Glutamatergic neuron (in vitro differentiated cells): ENCODE data around the gene KRT6A. TPM values are rescaled to one million over a fixed set of nuclear protein-coding genes. Genes with fewer than 3 reads are reported as not detected.

Experiments used
- DNase-seq: peaks from one replicate; pipeline ENCODE4 v3.0.0; 2022
- H3K27ac Mint-ChIP-seq: one replicate; pipeline ENCODE4 v1.8.0; 2020; ENCODE audit warnings: mild to moderate bottlenecking, mixed read lengths, inconsistent platforms; ENCODE audit not compliant: unreplicated experiment
- H3K27me3 Mint-ChIP-seq: one replicate; pipeline ENCODE4 v1.8.0; 2020; ENCODE audit warnings: mild to moderate bottlenecking, moderate library complexity, mixed read lengths, inconsistent platforms; ENCODE audit not compliant: unreplicated experiment
- H3K36me3 Mint-ChIP-seq: one replicate; pipeline ENCODE4 v1.8.0; 2020; ENCODE audit warnings: mild to moderate bottlenecking, mixed read lengths, inconsistent platforms; ENCODE audit not compliant: unreplicated experiment
- H3K4me1 Mint-ChIP-seq: one replicate; pipeline ENCODE4 v1.8.0; 2020; ENCODE audit warnings: mild to moderate bottlenecking, low read depth, mixed read lengths, inconsistent platforms; ENCODE audit not compliant: unreplicated experiment
- H3K4me3 Mint-ChIP-seq: one replicate; pipeline ENCODE4 v1.8.0; 2020; ENCODE audit warnings: mild to moderate bottlenecking, mixed read lengths, inconsistent platforms; ENCODE audit not compliant: unreplicated experiment
- H3K9me3 Mint-ChIP-seq: one replicate; pipeline ENCODE4 v1.8.0; 2020; ENCODE audit warnings: mild to moderate bottlenecking, moderate library complexity, mixed read lengths, inconsistent platforms; ENCODE audit not compliant: unreplicated experiment
- CTCF ChIP-seq: fragments of 200-600 bp; sonication (generic); IDR thresholded peaks from one replicate; pipeline ENCODE4 v1.5.0; 2021; ENCODE audit not compliant: partially characterized antibody, unreplicated experiment
- total RNA-seq: library from RNA; stranded (reverse); fragmentation: NEBNext Ultra II Directional; extraction: Animal tissue kit (Norgen Biotek cat#: 25700); gene quantifications from one replicate; pipeline ENCODE4 v1.2.1, GENCODE V29; 2021; ENCODE audit not compliant: unreplicated experiment

The KRT6A gene
- total RNA-seq, 1 donor from 2014 or later: not detected

- DNase-seq: no peak
- Mint-ChIP-seq H3K9me3 (peaks cover 3% of the 10 kb centered on the region), H3K27me3 (no peaks in the 10 kb centered on the region), H3K4me3 (no peak overlapping the region), H3K36me3 (peaks cover 8% of the 10 kb centered on the region), H3K27ac (no peak overlapping the region), H3K4me1 (no peaks in the 10 kb centered on the region)
- no peak for TF ChIP-seq CTCF
Observed at GRCh38 chr12:52522346-52523011, 29.4 kb upstream of the KRT6A start.

- H3K27me3 Mint-ChIP-seq: peaks cover 2% of the 10 kb centered on the region
- TF ChIP-seq CTCF: no peak
- H3K4me1 Mint-ChIP-seq: no peaks in the 10 kb centered on the region
- H3K27ac Mint-ChIP-seq: no peak overlapping the region
- peaks cover 3% of the 10 kb centered on the region for H3K9me3 Mint-ChIP-seq
- H3K4me3 Mint-ChIP-seq: no peak overlapping the region
- peaks cover 8% of the 10 kb centered on the region for H3K36me3 Mint-ChIP-seq
- no peak for DNase-seq
Observed at GRCh38 chr12:52521568-52522266, 28.7 kb upstream of the KRT6A start.

GRCh38 chr12:52521175-52521567, 28.1 kb upstream of the KRT6A start:
- Mint-ChIP-seq H3K27me3 (peaks cover 2% of the 10 kb centered on the region), H3K27ac (no peak overlapping the region), H3K4me1 (no peaks in the 10 kb centered on the region), H3K36me3 (peaks cover 8% of the 10 kb centered on the region), H3K9me3 (peaks cover 3% of the 10 kb centered on the region), H3K4me3 (no peak overlapping the region)
- no peak for TF ChIP-seq CTCF
- DNase-seq: no peak

- peaks cover 3% of the 10 kb centered on the region for H3K9me3 Mint-ChIP-seq
- H3K4me1 Mint-ChIP-seq: no peaks in the 10 kb centered on the region
- H3K27me3 Mint-ChIP-seq: peaks cover 2% of the 10 kb centered on the region
Observed at GRCh38 chr12:52519826-52520662, 27.0 kb upstream of the KRT6A start, which contains the start of gene KRT5. KRT5 (minus strand) TSS chr12:52520394; CDS start chr12:52520296, 98 bp downstream.

More at GRCh38 chr12:52519826-52520662, 27.0 kb upstream of the KRT6A start, which contains the start of gene KRT5:
- Mint-ChIP-seq H3K27ac (no peak within 1 kb of the TSS), H3K36me3 (peaks cover 8% of the 10 kb centered on the region), H3K4me3 (no peak within 1 kb of the TSS)
- TF ChIP-seq CTCF: no peak
- no peak for DNase-seq
